Activated CD8-positive, alpha-beta memory T cell treated with anti-CD3 and anti-CD28 coated beads, Interleukin-2, amount 50 U/mL, for 48 hours (primary cell): Measurements from ENCODE around the gene NISCH.
A peak's percentile ranks its signal among the peaks of the same experiment; 100 is the strongest.

Experiments
- DNase-seq: peaks from one replicate; pipeline ENCODE4 v3.0.0-alpha.2; 2020

NISCH gene

DNA sequence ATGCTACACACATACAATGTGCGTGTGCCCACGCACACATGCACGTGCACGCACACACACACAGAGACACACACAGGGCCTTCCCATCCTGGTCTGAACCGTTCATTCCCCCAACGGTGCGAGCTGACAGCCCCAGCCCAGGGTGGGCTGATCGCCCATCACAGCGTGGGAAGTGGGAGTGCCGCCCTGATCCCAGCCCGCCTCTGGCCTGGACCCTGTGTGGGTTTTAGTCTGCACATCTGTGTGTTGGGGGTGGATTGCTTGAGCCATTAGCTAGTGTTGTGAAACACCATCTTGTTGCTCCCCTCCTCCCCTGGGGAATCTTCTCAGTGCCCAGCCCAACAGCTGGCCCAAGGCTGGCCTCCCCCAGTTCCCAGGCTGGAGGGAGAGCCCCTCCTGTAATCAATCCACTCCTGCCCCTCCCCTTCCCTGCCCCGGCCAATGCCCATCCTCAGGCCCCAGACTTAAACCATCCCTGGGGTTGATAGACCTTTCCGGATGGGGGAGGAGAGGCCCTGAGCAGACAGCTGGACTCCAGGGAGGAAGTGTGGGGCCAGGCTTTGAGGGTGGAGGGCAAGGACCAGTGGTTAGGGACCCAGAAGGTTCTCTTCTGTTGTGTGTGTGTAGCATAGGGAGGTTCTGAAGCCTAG lies 18.8 kb upstream of the NISCH start:
- DNase-seq = no peak

DNA sequence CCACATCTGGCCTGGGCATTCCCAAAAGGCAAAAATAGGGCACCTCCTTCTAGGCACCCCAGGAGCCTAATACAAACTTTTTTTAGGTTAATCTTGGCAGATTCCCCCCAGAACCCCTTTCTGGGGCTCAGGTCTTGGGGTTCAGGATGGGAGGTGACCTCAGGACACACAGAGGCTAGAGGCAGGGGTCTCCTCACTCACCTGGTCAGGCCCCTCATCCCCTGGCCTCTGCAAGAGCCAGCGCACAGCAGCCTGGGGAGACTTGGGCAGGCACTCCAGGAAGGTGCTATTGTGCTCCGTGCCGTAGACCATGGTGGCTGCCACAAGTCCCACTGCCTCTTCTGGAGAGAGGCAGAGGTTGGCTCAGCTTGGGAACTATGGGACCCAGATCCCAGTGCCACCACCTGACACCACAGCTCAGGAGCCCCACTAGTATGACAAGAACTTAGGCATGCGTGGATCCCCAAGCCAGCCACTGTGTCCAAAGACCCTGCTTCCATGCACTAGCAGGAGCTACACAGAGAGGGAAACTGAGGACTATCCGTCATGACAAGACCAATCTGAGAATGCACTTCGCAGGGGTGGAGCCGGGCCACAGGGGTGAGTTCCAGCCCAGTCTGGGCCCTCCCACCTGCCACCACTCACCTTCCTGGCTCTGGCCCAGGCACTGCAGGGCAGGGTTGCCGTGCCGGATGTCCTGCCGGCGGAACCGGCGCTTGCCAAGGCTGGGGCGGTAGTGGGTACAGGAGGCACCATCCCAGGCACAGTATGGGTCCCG lies 17.9 kb upstream of the NISCH start:
- DNase-seq = no peak

- DNase-seq = no peak
Observed at GRCh38 chr3:52438104-52438376, 17.4 kb upstream of the NISCH start.

DNA sequence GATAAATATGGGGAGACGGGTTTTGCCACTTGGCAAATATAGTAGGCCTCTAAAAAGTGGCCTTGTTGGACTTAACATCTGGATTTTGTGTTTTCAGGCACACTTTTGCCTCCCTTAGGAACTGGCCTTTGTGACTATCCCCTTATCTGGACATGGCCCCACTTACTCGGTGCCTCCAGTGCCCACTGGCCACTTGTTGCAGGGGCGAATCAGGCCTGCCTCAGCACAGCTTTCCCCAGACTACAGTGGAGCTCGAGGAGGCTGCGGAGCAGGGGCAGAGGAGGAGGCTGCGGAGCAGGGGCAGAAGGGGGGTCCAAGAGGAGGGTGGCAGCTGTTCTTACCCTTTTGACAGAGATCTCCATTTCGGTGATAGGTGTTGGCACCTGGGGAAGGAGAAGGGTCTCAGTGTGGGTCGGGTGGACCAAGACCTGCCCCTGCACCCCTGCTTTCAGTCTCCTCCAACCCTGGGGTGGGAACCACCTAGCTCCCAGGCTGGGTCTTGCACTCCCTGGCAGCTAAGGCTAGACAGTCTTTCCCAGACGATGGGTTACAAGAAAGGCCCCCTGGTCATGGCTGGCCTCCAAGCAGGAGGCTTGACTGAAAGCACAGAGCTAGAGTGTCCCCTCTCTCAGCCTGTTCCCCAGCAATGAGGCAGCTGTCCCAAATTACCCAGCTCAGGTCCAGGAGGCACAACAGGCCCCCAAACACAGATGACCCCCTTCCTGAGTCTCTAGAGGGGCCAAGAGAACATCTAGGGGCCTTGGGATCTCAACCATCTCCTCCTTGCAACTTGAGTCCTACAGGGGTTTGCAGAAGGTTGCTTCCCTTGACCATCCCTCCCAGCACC lies 16.6 kb upstream of the NISCH start:
- no peak for DNase-seq

GRCh38 chr3:52439426-52440248 lies 15.8 kb upstream of the NISCH start:
- no peak for DNase-seq

- no peak for DNase-seq
Observed at GRCh38 chr3:52440249-52440551, 15.2 kb upstream of the NISCH start.

DNA sequence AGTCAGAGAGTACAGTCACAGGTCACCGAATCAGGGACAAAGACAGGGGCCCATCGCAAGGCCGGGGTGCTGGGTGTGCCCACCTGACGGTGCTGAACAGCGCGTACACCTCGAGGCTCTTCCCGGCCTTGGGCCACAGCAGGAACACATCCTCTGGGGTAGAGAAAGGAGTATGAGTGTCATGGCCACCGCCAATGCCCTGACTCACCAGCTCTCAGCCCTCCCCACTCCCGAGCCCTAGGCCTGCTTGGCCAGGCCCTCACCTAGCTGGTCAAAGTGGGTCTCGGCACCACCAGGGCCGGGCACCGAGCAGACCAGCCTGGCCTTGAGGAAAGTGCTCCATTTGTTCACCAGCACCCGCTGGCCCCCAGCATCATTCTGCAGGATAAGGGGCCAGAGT lies 14.7 kb upstream of the NISCH start:
- no peak for DNase-seq

- DNase-seq = no peak
Observed at GRCh38 chr3:52441091-52441771, 14.2 kb upstream of the NISCH start.

- DNase-seq = no peak
Observed at GRCh38 chr3:52441772-52442332, 13.6 kb upstream of the NISCH start.

- DNase-seq = no peak
Observed at GRCh38 chr3:52442409-52443267, 12.8 kb upstream of the NISCH start.

- DNase-seq = no peak
Observed at GRCh38 chr3:52443268-52443610, 12.2 kb upstream of the NISCH start.

GRCh38 chr3:52443791-52444687 lies 11.4 kb upstream of the NISCH start:
- DNase-seq = no peak

- DNase-seq = peak; percentile 88
Observed at GRCh38 chr3:52444860-52445793, 10.3 kb upstream of the NISCH start, which contains the start of gene SEMA3G. TSS of gene SEMA3G (minus strand) at chr3:52445103. CDS start at chr3:52445027, 76 bp downstream.

DNA sequence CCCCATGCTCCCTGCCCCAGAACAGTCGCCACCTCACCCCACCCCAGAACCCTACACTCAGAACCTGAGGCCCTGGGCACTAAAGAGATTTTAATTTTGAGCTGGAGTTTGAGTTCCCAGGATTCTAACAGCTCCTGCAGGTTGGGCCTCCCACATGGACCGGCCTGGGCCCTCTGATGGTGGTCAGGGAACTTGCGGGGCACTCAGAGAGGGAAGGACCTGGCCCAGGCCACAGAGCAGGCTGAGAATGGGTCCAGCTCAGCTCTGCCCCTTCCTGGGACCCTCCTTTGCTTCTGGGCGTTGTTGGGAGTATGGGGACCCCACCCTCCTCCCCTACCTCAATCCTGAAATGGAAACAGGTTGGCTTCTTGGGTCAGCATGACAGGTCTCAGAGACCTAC lies 9.4 kb upstream of the NISCH start:
- no peak for DNase-seq

DNA sequence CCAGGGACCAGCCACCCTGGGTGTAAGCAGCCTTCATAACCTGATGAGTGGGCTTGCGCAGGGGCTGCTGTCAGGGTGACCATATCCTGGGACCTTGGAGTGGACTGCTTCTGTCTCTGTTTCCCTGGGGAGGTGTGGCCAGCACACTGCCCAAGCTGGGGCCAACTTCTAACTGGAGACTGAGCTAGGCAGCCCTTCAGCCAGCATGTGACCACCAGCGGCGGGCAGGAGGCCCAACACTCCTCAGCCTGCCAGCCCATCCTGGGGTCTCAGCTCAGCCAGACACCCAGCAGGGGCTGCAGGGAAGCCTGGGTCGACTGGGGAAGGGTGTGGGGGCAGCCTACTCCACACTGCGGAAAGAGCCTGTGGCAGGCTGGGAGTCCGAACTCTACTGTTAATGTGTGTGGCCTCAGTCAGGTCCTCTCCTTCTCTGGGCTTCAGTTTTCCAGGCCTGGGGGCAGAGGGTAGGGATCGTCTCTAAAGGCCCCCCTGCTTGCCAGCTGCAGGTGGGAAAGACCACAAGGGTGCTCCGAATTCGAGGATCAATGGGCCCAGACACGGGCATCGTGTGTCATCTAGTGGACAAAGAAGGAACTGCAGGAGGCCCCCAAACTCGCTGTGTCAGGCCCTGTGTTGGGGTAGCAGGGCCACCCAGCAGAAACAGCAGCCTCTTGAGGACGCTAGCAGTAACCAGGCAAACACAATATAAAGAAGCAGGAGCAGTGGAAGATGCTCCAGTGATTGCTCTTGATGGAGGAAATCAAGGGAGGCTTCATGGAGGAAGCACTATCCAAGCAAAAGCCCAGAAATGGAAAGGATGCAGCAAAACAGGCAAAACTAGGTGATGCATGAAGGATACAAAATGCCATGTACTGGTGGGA lies 8.5 kb upstream of the NISCH start:
- peak; percentile 87 for DNase-seq

DNA sequence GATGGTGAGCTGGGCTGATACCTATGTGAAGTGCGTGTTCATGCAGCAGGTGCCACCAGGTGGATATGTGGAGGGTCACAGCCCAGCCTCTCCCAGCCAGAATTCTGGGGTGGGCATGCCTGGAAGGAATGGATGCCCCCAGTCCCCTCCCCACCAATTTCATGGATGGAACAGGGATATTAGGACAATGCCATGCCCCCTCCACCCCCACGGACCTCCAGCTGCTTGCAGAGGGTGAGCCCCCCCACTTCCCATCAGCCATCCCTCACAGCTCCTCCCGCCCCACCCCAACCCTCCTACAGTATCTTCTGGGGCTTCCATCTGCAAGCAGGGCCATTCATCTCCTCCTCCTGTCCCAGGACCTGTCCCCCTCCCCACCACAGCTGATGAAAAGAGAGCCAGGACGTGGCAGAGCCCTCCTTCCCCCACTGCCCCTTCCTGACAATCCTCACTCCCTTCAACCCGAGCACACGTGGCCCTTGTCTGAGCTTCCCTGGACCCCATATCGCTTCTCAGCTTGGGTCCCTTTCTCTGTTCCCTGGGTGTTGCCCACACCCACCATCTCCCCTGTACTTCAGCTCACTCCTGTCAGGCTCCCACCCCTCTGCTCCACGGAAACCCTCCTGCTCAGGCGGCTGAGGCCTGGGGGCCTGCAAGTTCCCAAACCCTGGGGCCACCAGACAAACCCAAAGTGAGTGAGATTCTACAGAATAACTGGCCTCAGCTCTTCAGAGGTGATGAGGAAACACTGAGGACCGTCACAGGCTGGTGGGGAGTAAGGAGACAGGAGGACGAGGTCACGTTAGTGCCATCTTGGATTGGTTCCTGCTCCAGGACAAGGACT lies 7.7 kb upstream of the NISCH start:
- DNase-seq = no peak
